ENCODE data around the gene LHPP. TPM values are rescaled to one million over a fixed set of nuclear protein-coding genes. Genes with fewer than 3 reads are reported as not detected.

Gene LHPP
- total RNA-seq, 1 donor from 2014 or later = 15.2 TPM

- Mint-ChIP-seq H3K36me3 (ENCODE audit: insufficient read depth) (peaks cover 2% of the 10 kb centered on the region), H3K27me3 (no peaks in the 10 kb centered on the region), H3K4me1 (ENCODE audit: low read depth) (no peaks in the 10 kb centered on the region), H3K4me3 (ENCODE audit: low read depth) (no peak overlapping the region), H3K9me3 (ENCODE audit: low read depth) (no peaks in the 10 kb centered on the region), H3K27ac (no peak overlapping the region)
- no peak for DNase-seq (ENCODE audit: low spot score, unreplicated experiment)
- no peak for TF ChIP-seq CTCF (IDR thresholded peaks at IDR 0.05; ENCODE audit: unreplicated experiment)
Observed at GRCh38 chr10:124652200-124652599, 190.6 kb downstream of the LHPP start.

GRCh38 chr10:124652701-124653100 lies 191.1 kb downstream of the LHPP start:
- Mint-ChIP-seq H3K27ac (no peak overlapping the region), H3K4me3 (ENCODE audit: low read depth) (no peak overlapping the region), H3K36me3 (ENCODE audit: insufficient read depth) (peaks cover 2% of the 10 kb centered on the region), H3K27me3 (no peaks in the 10 kb centered on the region), H3K4me1 (ENCODE audit: low read depth) (peaks cover 2% of the 10 kb centered on the region), H3K9me3 (ENCODE audit: low read depth) (no peaks in the 10 kb centered on the region)
- DNase-seq (ENCODE audit: low spot score, unreplicated experiment) = no peak
- TF ChIP-seq CTCF (IDR thresholded peaks at IDR 0.05; ENCODE audit: unreplicated experiment) = no peak

GRCh38 chr10:124653311-124653710 lies 191.7 kb downstream of the LHPP start:
- H3K36me3 Mint-ChIP-seq (ENCODE audit: insufficient read depth) = peaks cover 2% of the 10 kb centered on the region
- H3K27me3 Mint-ChIP-seq = no peaks in the 10 kb centered on the region
- peaks cover 2% of the 10 kb centered on the region for H3K4me1 Mint-ChIP-seq (ENCODE audit: low read depth)
- no peak for DNase-seq (ENCODE audit: low spot score, unreplicated experiment)
- no peak overlapping the region for H3K4me3 Mint-ChIP-seq (ENCODE audit: low read depth)
- TF ChIP-seq CTCF (IDR thresholded peaks at IDR 0.05; ENCODE audit: unreplicated experiment) = no peak
- no peak overlapping the region for H3K27ac Mint-ChIP-seq
- no peaks in the 10 kb centered on the region for H3K9me3 Mint-ChIP-seq (ENCODE audit: low read depth)

GRCh38 chr10:124653811-124654651 lies 192.4 kb downstream of the LHPP start:
- no peak overlapping the region for H3K4me3 Mint-ChIP-seq (ENCODE audit: low read depth)
- H3K27me3 Mint-ChIP-seq = no peaks in the 10 kb centered on the region
- H3K36me3 Mint-ChIP-seq (ENCODE audit: insufficient read depth) = peaks cover 2% of the 10 kb centered on the region
- TF ChIP-seq CTCF (IDR thresholded peaks at IDR 0.05; ENCODE audit: unreplicated experiment) = no peak
- H3K27ac Mint-ChIP-seq = no peak overlapping the region
- no peak for DNase-seq (ENCODE audit: low spot score, unreplicated experiment)
- H3K4me1 Mint-ChIP-seq (ENCODE audit: low read depth) = peaks cover 2% of the 10 kb centered on the region
- no peaks in the 10 kb centered on the region for H3K9me3 Mint-ChIP-seq (ENCODE audit: low read depth)

- Mint-ChIP-seq H3K4me1 (ENCODE audit: low read depth) (peaks cover 2% of the 10 kb centered on the region), H3K27me3 (no peaks in the 10 kb centered on the region), H3K27ac (no peak overlapping the region), H3K9me3 (ENCODE audit: low read depth) (no peaks in the 10 kb centered on the region), H3K4me3 (ENCODE audit: low read depth) (no peak overlapping the region), H3K36me3 (ENCODE audit: insufficient read depth) (peaks cover 2% of the 10 kb centered on the region)
- no peak for DNase-seq (ENCODE audit: low spot score, unreplicated experiment)
- TF ChIP-seq CTCF (IDR thresholded peaks at IDR 0.05; ENCODE audit: unreplicated experiment) = no peak
Observed at GRCh38 chr10:124654686-124655085, 193.1 kb downstream of the LHPP start.

All from progenitor cell of endocrine pancreas (in vitro differentiated cells).